Neuron (in vitro differentiated cells): Measurements from ENCODE around the gene NEU2.

Experiments used
- H2AFZ ChIP-seq: one replicate; pipeline ENCODE4 v1.6.1; 2013; ENCODE audit warnings: low read depth, mild to moderate bottlenecking, inconsistent platforms, low read length, moderate library complexity
- H3K27me3 ChIP-seq: one replicate; pipeline ENCODE4 v1.6.1; 2013; ENCODE audit warnings: low read length; ENCODE audit not compliant: insufficient read depth
- H3K36me3 ChIP-seq: one replicate; pipeline ENCODE4 v1.6.1; 2013; ENCODE audit warnings: low read length; ENCODE audit not compliant: insufficient read depth
- H3K4me1 ChIP-seq: one replicate; pipeline ENCODE4 v1.6.1; 2013; ENCODE audit warnings: low read length; ENCODE audit not compliant: insufficient read depth
- H3K4me3 ChIP-seq: 2 replicates; pipeline ENCODE4 v1.5.1; 2013; ENCODE audit warnings: mild to moderate bottlenecking, low read length, moderate library complexity
- H3K9me3 ChIP-seq: one replicate; pipeline ENCODE4 v1.6.1; 2013; ENCODE audit warnings: low read length

The NEU2 gene

DNA sequence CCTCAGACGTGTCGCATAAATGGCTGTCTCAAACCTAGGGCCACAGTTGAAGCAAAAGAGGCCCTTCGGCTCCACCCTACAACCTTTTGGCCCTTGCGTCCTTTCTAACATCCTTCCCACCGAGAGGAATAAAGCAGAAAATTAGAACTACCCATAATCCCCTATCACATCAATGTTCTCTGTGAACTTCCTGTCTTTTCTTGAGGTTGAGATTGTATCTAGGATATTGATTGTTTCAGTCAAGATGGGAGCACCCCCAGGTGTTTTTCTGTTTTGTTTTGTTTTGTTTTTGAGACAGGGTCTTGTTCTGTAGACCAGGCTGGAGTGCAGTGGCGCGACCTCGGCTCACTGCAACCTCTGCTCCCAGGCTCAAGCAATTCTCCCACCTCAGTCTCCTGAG lies 51.3 kb downstream of the NEU2 start:
- no peaks in the 10 kb centered on the region for H3K9me3 ChIP-seq
- no peaks in the 10 kb centered on the region for H3K4me1 ChIP-seq
- no peaks in the 10 kb centered on the region for H3K27me3 ChIP-seq
- H3K4me3 ChIP-seq, result no peak overlapping the region
- H2AFZ ChIP-seq, result no peak overlapping the region
- no peaks in the 10 kb centered on the region for H3K36me3 ChIP-seq

DNA sequence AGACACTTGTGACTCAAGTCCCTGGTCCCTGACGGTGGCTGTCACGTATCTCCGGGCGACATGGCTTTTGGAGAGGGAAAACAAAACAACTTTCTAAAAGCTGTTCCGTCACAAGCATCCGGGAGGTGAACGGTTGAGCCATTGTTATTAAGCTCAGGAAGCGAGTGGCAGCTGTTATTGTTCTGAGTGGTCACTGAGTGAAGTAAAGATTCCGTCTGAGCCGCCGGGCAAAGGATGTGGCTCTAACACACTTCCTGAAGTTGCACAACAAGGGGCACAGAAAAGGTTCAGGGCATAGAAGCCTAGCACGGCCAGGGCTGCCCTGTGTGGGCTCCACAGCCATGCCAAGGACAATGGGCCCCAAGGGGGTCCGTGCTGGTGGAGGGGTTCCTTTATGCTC lies 52.0 kb downstream of the NEU2 start:
- Histone ChIP-seq H3K4me3 (no peak overlapping the region), H3K36me3 (no peaks in the 10 kb centered on the region), H3K4me1 (no peaks in the 10 kb centered on the region), H3K27me3 (no peaks in the 10 kb centered on the region), H2AFZ (no peak overlapping the region), H3K9me3 (no peaks in the 10 kb centered on the region)
